GM19467 (cell line): ENCODE results near the gene TBC1D22A.

ENCODE experiments used
- ATAC-seq: cut with Tn5 transposase; IDR thresholded peaks from one replicate; pipeline ENCODE4 v1.9.1; 2021; ENCODE audit warnings: mild to moderate bottlenecking, moderate library complexity; ENCODE audit not compliant: unreplicated experiment

The TBC1D22A gene

DNA sequence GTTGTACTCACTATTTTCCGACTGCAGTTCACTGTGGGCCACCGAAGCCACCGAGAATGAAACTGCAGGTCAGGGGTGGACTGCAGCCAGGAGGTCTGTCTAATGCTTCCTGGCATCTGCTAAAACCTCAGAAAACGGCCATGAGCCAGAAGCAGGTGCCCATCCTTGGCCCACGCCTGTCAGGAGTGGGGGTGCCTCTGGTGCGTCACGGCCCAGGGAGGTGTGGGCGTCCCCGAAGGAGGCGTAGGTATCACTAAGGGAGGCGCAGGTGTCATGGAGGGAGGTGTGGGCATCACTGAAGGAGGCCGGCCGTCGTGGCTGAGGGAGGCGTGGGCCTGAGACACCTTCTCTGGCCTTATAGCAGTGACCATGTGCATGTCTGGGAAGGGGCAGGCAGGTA lies 456.2 kb downstream of the TBC1D22A start:
- ATAC-seq: no peak

DNA sequence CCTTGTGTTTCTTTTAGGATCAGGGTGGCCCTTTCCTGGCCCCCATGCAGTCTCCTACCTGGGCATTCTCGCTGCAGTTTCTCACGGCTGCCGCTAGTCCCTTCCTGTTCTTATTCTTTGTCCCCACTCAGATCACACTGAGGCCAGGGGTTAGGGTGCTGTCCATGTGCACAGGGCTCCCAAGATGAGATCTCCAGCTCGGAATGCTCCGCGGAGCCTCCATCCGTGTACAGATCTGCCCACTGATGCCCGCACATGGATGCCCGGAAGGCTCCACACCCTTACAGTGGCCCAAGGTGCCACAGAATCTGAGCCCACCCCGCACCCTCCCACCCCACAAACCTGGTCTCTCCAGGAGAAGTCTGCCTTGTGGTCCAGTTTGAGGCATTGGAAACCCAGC lies 457.3 kb downstream of the TBC1D22A start:
- ATAC-seq: no peak

DNA sequence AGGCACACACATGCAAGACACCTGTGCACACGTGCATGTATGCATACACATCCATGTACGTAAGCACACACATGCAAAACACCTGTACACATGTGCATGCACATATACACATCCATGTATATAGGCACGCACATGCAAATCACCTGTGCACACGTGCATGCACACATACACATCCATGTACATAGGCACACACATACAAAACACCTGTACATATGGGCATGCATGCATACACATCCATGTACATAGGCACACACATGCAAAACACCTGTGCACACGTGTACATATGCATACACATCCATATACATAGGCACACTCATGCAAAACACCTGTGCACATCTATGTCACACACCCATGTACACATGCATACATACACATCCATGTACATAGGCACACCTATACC lies 458.3 kb downstream of the TBC1D22A start:
- no peak for ATAC-seq

DNA sequence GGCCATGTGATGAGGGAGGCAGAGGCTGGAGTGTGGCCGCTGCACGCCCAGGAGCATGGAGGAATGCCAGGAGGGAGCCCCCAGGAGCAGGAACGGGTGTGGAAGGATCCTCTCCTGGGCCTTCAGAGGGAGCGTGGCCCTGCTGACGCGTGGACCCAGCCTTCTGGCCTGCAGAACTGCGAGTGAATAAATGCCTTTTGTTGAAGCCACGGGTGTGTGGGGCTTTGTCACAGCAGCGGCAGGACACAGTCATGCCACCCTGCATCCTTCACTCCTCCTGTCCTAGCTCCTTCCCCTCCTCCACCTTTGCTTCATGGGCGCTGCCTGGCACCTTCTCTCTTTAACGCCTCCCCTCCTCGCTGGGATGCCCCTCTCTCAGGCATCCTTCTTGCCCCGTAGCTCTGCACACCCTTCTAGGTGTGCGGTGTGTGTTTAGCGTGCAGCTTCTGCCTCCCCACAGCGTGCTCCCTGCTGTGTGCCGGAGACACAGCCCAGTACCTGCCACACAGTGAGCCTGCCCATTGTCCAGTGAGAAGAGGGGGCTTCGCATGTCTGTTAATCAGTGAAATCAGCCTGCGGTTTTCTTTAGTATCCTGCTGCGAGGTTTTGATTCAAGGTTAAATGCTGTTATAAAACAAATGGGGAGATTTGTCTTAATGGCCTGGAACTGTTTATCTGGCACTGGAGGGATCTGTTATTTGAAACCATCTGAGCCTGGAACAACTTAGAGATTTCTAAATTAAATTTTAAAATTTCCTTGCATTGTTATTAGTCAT lies 459.6 kb downstream of the TBC1D22A start:
- ATAC-seq: no peak
